ENCODE results near the gene DHX15. TPM values are rescaled to one million over a fixed set of nuclear protein-coding genes. Genes with fewer than 3 reads are reported as not detected.

The DHX15 gene
- total and polyA plus RNA-seq, 9 donors = 57.3 to 129 (median 106) TPM

GRCh38 chr4:24550441-24551175, 33.7 kb downstream of the DHX15 start:
- H3K4me1 ChIP-seq (ENCODE audit: insufficient read depth) = peaks cover 4% of the 10 kb centered on the region
- 53 to 65% (median 62%) methylated on average over 6 of the region's 6 CpGs for WGBS, 3 donors
- intact Hi-C loops (cut with DNase I) = no loop called here

DNA sequence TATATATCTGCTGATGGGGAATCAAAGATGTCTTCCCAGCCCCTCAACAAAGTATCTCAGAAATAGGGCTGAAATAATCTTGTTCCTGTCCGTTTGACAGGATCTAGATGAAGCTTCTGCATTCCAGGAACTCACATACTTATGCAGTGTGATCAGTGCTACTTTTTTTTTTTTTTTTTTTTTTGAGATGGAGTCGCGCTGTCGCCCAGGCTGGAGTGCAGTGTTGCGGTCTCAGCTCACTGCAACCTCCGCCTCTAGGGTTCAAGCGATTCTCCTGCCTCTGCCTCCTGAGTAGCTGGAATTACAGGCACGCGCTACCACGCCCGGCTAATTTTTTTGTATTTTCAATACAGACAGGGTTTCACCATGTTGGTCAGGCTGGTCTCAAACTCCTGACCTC, 36.4 kb downstream of the DHX15 start:
- no peaks in the 10 kb centered on the region for H3K9me3 ChIP-seq
- H3K36me3 ChIP-seq = no peaks in the 10 kb centered on the region
- no peak overlapping the region for H3K27ac ChIP-seq
- DNase-seq = no peak
- H3K4me1 ChIP-seq (ENCODE audit: insufficient read depth) = peaks cover 4% of the 10 kb centered on the region
- H3K4me3 ChIP-seq = no peak overlapping the region
- H3K27me3 ChIP-seq = no peaks in the 10 kb centered on the region
- intact Hi-C loops (cut with DNase I) = no loop called here
- WGBS, 3 donors = 94 to 97% (median 96%) methylated on average over 11 of the region's 11 CpGs
- TF ChIP-seq EP300 (IDR thresholded peaks at IDR 0.05) (no peak), POLR2A (IDR thresholded peaks at IDR 0.05) (no peak)
- TF ChIP-seq, protein P1, sequence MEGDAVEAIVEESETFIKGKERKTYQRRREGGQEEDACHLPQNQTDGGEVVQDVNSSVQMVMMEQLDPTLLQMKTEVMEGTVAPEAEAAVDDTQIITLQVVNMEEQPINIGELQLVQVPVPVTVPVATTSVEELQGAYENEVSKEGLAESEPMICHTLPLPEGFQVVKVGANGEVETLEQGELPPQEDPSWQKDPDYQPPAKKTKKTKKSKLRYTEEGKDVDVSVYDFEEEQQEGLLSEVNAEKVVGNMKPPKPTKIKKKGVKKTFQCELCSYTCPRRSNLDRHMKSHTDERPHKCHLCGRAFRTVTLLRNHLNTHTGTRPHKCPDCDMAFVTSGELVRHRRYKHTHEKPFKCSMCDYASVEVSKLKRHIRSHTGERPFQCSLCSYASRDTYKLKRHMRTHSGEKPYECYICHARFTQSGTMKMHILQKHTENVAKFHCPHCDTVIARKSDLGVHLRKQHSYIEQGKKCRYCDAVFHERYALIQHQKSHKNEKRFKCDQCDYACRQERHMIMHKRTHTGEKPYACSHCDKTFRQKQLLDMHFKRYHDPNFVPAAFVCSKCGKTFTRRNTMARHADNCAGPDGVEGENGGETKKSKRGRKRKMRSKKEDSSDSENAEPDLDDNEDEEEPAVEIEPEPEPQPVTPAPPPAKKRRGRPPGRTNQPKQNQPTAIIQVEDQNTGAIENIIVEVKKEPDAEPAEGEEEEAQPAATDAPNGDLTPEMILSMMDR (IDR thresholded peaks at IDR 0.05) = no peak

More at GRCh38 chr4:24550441-24551175, 33.7 kb downstream of the DHX15 start:
- Histone ChIP-seq H3K27ac (no peak overlapping the region), H3K4me3 (no peak overlapping the region), H3K36me3 (no peaks in the 10 kb centered on the region), H3K9me3 (no peaks in the 10 kb centered on the region), H3K27me3 (no peaks in the 10 kb centered on the region)
- no peak for DNase-seq
- TF ChIP-seq POLR2A (IDR thresholded peaks at IDR 0.05) (no peak), EP300 (IDR thresholded peaks at IDR 0.05) (no peak)
- TF ChIP-seq, protein P1 (IDR thresholded peaks at IDR 0.05) = no peak

GRCh38 chr4:24544208-24544988, 40.0 kb downstream of the DHX15 start:
- Histone ChIP-seq H3K4me3 (no peak overlapping the region), H3K27me3 (no peaks in the 10 kb centered on the region), H3K4me1 (ENCODE audit: insufficient read depth) (peaks cover 3% of the 10 kb centered on the region), H3K27ac (no peak overlapping the region), H3K36me3 (no peaks in the 10 kb centered on the region), H3K9me3 (no peaks in the 10 kb centered on the region)
- intact Hi-C loops (cut with DNase I) = no loop called here
- TF ChIP-seq EP300 (IDR thresholded peaks at IDR 0.05) (no peak), POLR2A (IDR thresholded peaks at IDR 0.05) (no peak)
- TF ChIP-seq, protein P1 (IDR thresholded peaks at IDR 0.05) = no peak
- 73 to 78% (median 75%) methylated on average over 4 of the region's 4 CpGs for WGBS, 3 donors
- DNase-seq = no peak

- no peaks in the 10 kb centered on the region for H3K9me3 ChIP-seq
- WGBS, 3 donors = 89 to 94% (median 92%) methylated on average over 7 of the region's 7 CpGs
- intact Hi-C loops (cut with DNase I) = no loop called here
- H3K4me3 ChIP-seq = no peak overlapping the region
- H3K27ac ChIP-seq = no peak overlapping the region
- TF ChIP-seq POLR2A (IDR thresholded peaks at IDR 0.05) = no peak
- TF ChIP-seq, protein P1 (IDR thresholded peaks at IDR 0.05) = no peak
- no peak for TF ChIP-seq EP300 (IDR thresholded peaks at IDR 0.05)
- H3K4me1 ChIP-seq (ENCODE audit: insufficient read depth) = no peaks in the 10 kb centered on the region
- H3K36me3 ChIP-seq = no peaks in the 10 kb centered on the region
- H3K27me3 ChIP-seq = no peaks in the 10 kb centered on the region
- no peak for DNase-seq
Measured at GRCh38 chr4:24537025-24537424, 47.3 kb downstream of the DHX15 start.
